ENCODE results near the gene SPATA4. TPM values are rescaled to one million over a fixed set of nuclear protein-coding genes. Genes with fewer than 3 reads are reported as not detected.

Gene SPATA4
- total and polyA plus RNA-seq, 2 of the 13 experiments (the other 11 are each of a cell fraction or from before 2014, with no cell fraction given): not detected

- TF ChIP-seq NCOA2 (CRISPR knock-in tag; IDR thresholded peaks at IDR 0.05) (peak; percentile 43; the same call in 1 of the 2 replicates), FUBP1 (CRISPR knock-in tag; IDR thresholded peaks at IDR 0.05; ENCODE audit: borderline replicate concordance) (no peak), NR0B2 (CRISPR knock-in tag; IDR thresholded peaks at IDR 0.05) (no peak), ZGPAT (CRISPR knock-in tag; IDR thresholded peaks at IDR 0.05) (peak; percentile 80), ZNF350 (CRISPR knock-in tag; IDR thresholded peaks at IDR 0.05; ENCODE audit: borderline replicate concordance, low read depth) (peak; percentile 35; the same call in 1 of the 2 replicates), EHMT2 (IDR thresholded peaks at IDR 0.05; ENCODE audit: borderline replicate concordance, low read depth, low read length) (peak; percentile 59; the same call in 1 of the 2 replicates), FOXK1 (CRISPR knock-in tag; IDR thresholded peaks at IDR 0.05; ENCODE audit: borderline replicate concordance, low read depth) (peak; percentile 68; the same call in 1 of the 2 replicates), KAT8 (CRISPR knock-in tag; IDR thresholded peaks at IDR 0.05) (peak; percentile 83), TGIF2 (CRISPR knock-in tag; IDR thresholded peaks at IDR 0.05) (0 out of 2 replicates have a peak, but pooled peaks have one; percentile 44), ZNF567 (CRISPR knock-in tag; IDR thresholded peaks at IDR 0.05; ENCODE audit: borderline replicate concordance) (0 out of 2 replicates have a peak, but pooled peaks have one; percentile 29), FOXA3 (CRISPR knock-in tag; IDR thresholded peaks at IDR 0.05) (peak; percentile 30; the same call in 1 of the 2 replicates), POLR2AphosphoS5 (IDR thresholded peaks at IDR 0.05; ENCODE audit: low read depth, low read length) (peak; percentile 56), THAP11 (CRISPR knock-in tag; IDR thresholded peaks at IDR 0.05) (peak; percentile 36; the same call in 1 of the 2 replicates), SNAI1 (CRISPR knock-in tag; IDR thresholded peaks at IDR 0.05; ENCODE audit: borderline replicate concordance) (no peak), MTF2 (CRISPR knock-in tag; IDR thresholded peaks at IDR 0.05; ENCODE audit: borderline replicate concordance) (peak; percentile 76; the same call in 1 of the 2 replicates), CCDC6 (CRISPR knock-in tag; IDR thresholded peaks at IDR 0.05) (peak; percentile 36; the same call in 1 of the 2 replicates), KMT2B (CRISPR knock-in tag; IDR thresholded peaks at IDR 0.05) (0 out of 2 replicates have a peak, but pooled peaks have one; percentile 17), MYC (CRISPR knock-in tag; IDR thresholded peaks at IDR 0.05; ENCODE audit: borderline replicate concordance) (peak; percentile 40; the same call in 1 of the 2 replicates), ZBTB39 (CRISPR knock-in tag; IDR thresholded peaks at IDR 0.05) (0 out of 2 replicates have a peak, but pooled peaks have one; percentile 53), FOXP1 (IDR thresholded peaks at IDR 0.05) (no peak), FOXP1 (CRISPR knock-in tag; IDR thresholded peaks at IDR 0.05) (no peak), MAFK (conservative IDR thresholded peaks at IDR 0.05 in 1 of 2, IDR thresholded peaks at IDR 0.05 in 1 of 2; ENCODE audit: low read length in 2 of 2) (no peak), ZNF703 (CRISPR knock-in tag; IDR thresholded peaks at IDR 0.05; ENCODE audit: borderline replicate concordance) (no peak)
Measured at GRCh38 chr4:176195184-176195978, at the start of gene SPATA4 (continued).
